ENCODE measurements around the gene SOAT2. TPM values are rescaled to one million over a fixed set of nuclear protein-coding genes. Genes with fewer than 3 reads are reported as not detected.
A peak's percentile ranks its signal among the peaks of the same experiment; 100 is the strongest.

SOAT2 gene
- total and polyA plus RNA-seq, 8 donors = 0.09 to 0.54 (median 0.17) TPM; not detected in 4

- FAIRE-seq (no peak), ATAC-seq (no peak), DNase-seq (peak in 4 of 6 donors; percentile 17 to 70 (median 30))
- H3K36me3 ChIP-seq = peaks cover 0 to 17% (median 14%) of the 10 kb centered on the region in 3 donors
- peaks cover 18 to 22% (median 22%) of the 10 kb centered on the region in 3 donors for H3K4me1 ChIP-seq
- TF ChIP-seq CTCF (IDR thresholded peaks at IDR 0.05) = no peak
- no peak overlapping the region for H3K27ac ChIP-seq
- 82 to 89% methylated on average over 13 to 14 of the region's 14 CpGs for WGBS, 2 donors
- no peak overlapping the region for H3K4me3 ChIP-seq
- intact Hi-C loops (cut with DNase I) = loop anchor here in 2 of 3 donors (5.0 to 10.0 kb wide), 2 partner anchors 34 to 132 kb away; partner anchors contain the start of gene IGFBP6 (in 1 of the 2)
- no peaks in the 10 kb centered on the region for H3K27me3 ChIP-seq
- H3K9me3 ChIP-seq = no peaks in the 10 kb centered on the region
Measured at GRCh38 chr12:53062977-53063707, 40.1 kb upstream of the SOAT2 start.

DNA sequence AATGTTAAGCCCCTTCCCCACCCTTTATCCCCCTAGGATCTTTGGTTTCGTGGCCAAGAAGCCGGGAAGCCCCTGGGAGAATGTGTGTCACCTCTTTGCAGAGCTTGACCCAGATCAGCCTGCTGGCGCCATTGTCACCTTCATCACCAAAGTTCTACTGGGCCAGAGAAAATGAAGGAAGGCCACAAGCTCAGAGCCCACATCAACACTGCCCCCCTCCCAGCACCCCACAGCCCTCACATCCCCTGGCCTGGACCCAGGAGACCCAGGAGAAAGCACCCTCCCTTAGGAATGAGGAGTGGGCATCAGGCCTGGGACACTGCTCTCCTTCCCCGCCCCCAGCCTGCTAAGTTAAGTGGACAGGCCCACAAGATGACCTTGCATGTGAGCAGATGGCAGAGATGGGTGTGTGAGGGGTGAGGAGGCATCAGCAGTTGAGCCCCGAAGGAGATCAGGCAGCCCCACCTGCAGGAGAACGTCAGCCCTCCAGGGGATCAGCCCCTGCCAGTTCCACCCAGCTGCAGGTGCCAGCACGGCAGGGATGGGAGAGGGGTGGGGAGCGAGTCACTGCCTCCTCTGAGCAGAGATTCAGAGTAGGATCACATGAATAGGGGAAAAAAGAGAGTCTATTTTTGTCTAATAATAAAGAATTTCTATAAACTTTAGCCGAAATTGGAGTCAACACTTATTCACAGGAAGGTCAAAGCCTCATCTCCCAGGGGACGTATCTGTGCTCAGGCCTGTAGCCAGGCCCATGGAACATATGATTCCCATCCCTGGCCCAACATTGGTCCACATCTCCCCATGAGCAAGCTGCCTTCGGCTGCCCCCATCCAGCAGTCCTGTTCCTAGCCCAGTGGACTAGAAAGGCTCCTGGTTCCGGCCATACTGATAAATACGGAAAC, 39.3 kb upstream of the SOAT2 start:
- FAIRE-seq (no peak), DNase-seq (peak in 4 of 6 donors; percentile 22 to 70 (median 36)), ATAC-seq (no peak)
- no peak for TF ChIP-seq CTCF (IDR thresholded peaks at IDR 0.05)
- Histone ChIP-seq H3K27me3 (no peaks in the 10 kb centered on the region), H3K36me3 (peaks cover 0 to 17% (median 14%) of the 10 kb centered on the region in 3 donors), H3K27ac (peak overlapping the region in 1 of 4 donors; percentile 1), H3K4me1 (peaks cover 18 to 22% (median 22%) of the 10 kb centered on the region in 3 donors), H3K4me3 (no peak overlapping the region), H3K9me3 (no peaks in the 10 kb centered on the region)
- 71 to 76% methylated on average over 13 of the region's 13 CpGs for WGBS, 2 donors
- intact Hi-C loops (cut with DNase I) = loop anchor here in 2 of 3 donors (5.0 to 10.0 kb wide), 2 partner anchors 33 to 131 kb away; partner anchors contain the start of gene IGFBP6 (in 1 of the 2)

- Histone ChIP-seq H3K4me3 (no peak overlapping the region), H3K4me1 (peaks cover 18 to 22% (median 22%) of the 10 kb centered on the region in 3 donors), H3K27ac (no peak overlapping the region), H3K36me3 (peaks cover 0 to 17% (median 14%) of the 10 kb centered on the region in 3 donors), H3K27me3 (no peaks in the 10 kb centered on the region), H3K9me3 (no peaks in the 10 kb centered on the region)
- WGBS, 2 donors = 89% methylated on average over 11 of the region's 11 CpGs
- peak in 2 of 6 donors; percentile 16 to 18 for DNase-seq
- no peak for FAIRE-seq
- intact Hi-C loops (cut with DNase I) = loop anchor here in 2 of 3 donors (5.0 to 10.0 kb wide), 2 partner anchors 32 to 130 kb away; partner anchors contain the start of gene IGFBP6 (in 1 of the 2)
- ATAC-seq = no peak
- TF ChIP-seq CTCF (IDR thresholded peaks at IDR 0.05) = no peak
Measured at GRCh38 chr12:53064613-53065436, 38.5 kb upstream of the SOAT2 start.

- FAIRE-seq (no peak), DNase-seq (peak in 3 of 6 donors; percentile 15 to 74 (median 26)), ATAC-seq (no peak)
- intact Hi-C loops (cut with DNase I) = loop anchor here in 2 of 3 donors (10.0 kb wide), 1 partner anchor 129 kb away; no protein-coding TSS in a partner anchor
- H3K4me3 ChIP-seq = no peak overlapping the region
- H3K27ac ChIP-seq = no peak overlapping the region
- peaks cover 18 to 21% (median 21%) of the 10 kb centered on the region in 3 donors for H3K4me1 ChIP-seq
- TF ChIP-seq CTCF (IDR thresholded peaks at IDR 0.05) = no peak
- 76% methylated on average over 7 of the region's 7 CpGs for WGBS, 2 donors
- peaks cover 0 to 21% (median 14%) of the 10 kb centered on the region in 3 donors for H3K36me3 ChIP-seq
- no peaks in the 10 kb centered on the region for H3K9me3 ChIP-seq
- no peaks in the 10 kb centered on the region for H3K27me3 ChIP-seq
Measured at GRCh38 chr12:53065470-53065869, 37.8 kb upstream of the SOAT2 start.
